Lower lobe of right lung (tissue), 2 donors: ENCODE results near the gene SCN1B. TPM values are rescaled to one million over a fixed set of nuclear protein-coding genes. Genes with fewer than 3 reads are reported as not detected.

Experiments used
- ATAC-seq, 2 donors: fragments of 200-7000 bp; cut with Tn5 transposase; one replicate each; pipeline ENCODE4 v1.9.1; 2020 to 2022; ENCODE audit warnings: mild to moderate bottlenecking in 2 of 2, moderate library complexity in 2 of 2
- DNase-seq: peaks from one replicate; pipeline ENCODE4 v3.0.0-alpha.2; 2020
- H3K27ac ChIP-seq: fragments of 200-600 bp; one replicate; pipeline ENCODE4 v1.8.0; 2022
- H3K27me3 ChIP-seq: fragments of 200-600 bp; one replicate; pipeline ENCODE4 v1.8.0; 2022; ENCODE audit warnings: low read depth
- H3K36me3 ChIP-seq: fragments of 200-600 bp; one replicate; pipeline ENCODE4 v1.8.0; 2022; ENCODE audit warnings: mild to moderate bottlenecking
- H3K4me1 ChIP-seq: fragments of 200-600 bp; one replicate; pipeline ENCODE4 v1.8.0; 2022
- H3K4me3 ChIP-seq: fragments of 200-600 bp; one replicate; pipeline ENCODE4 v1.8.0; 2022; ENCODE audit warnings: mild to moderate bottlenecking
- H3K9me3 ChIP-seq: fragments of 200-600 bp; one replicate; pipeline ENCODE4 v1.8.0; 2022
- intact Hi-C: fragments of 100-400 bp; cut with DNase I; formaldehyde crosslinking; loops from one replicate; pipeline ENCODE4 v1.11.0; 2022
- total RNA-seq: library from RNA; stranded (reverse); fragmentation: NEBNext Ultra II Directional; extraction: Animal tissue kit (Norgen Biotek cat#: 25700); gene quantifications from one replicate; pipeline ENCODE4 v1.2.1, GENCODE V29; 2021
- TF ChIP-seq, protein P1 (sequence below): fragments of 200-600 bp; IDR thresholded peaks from one replicate; pipeline ENCODE4 v1.8.0; 2022; ENCODE audit warnings: antibody characterized with exemption, mild to moderate bottlenecking
- donor health status: DM: no; HTN: yes; CAD: no; lungs with severe emphysema.

Gene SCN1B
- total RNA-seq, 1 donor from 2014 or later = 9.8 TPM

DNA sequence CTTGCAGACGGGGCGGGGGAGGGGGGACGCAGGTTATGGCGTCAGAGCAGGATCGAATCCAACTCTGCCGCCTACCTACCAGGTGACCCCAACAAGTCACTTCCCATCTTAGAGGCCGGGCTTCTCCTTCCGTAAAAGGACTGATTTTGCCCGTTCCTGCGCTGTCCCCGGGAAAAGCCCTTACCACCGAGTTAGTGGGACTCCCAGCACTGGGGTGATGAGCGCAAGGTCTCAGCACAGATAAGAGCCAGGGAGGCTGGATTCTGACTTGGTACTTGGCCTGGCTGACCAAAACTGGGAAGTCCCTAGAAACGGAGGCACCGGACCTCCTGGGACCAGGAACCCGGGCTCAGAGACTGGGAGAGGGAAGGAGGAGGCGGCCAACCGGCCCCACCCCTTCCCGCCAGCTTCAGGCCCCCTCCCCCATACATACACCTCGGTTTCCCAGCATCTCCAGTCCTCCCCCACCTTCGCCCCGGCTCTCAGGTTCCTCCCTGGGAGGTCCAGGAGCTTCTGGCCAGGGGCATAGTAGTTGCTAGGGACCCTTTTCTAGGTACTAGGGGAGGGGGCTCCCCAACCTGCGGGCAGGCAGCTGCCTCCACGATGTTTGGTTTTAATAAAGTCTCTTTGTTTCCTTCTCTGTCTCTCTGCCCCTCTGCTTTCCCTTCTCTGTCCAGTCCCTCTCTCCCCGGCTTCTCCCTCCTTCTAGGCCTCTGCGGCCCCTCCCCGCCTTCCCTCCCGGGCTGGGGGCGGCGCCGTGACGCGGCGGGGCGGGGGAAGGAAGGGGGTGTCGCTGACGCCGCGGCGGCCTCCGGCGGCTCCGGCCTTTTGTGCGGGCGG lies 30.6 kb upstream of the SCN1B start, which contains the start of gene GRAMD1A:
TSS of gene GRAMD1A (plus strand) at position 826 of the 840 bp plus-strand sequence. CDS start 156 bp downstream, outside the sequence.
- no peaks in the 10 kb centered on the region for H3K27me3 ChIP-seq
- no peaks in the 10 kb centered on the region for H3K36me3 ChIP-seq
- no peaks in the 10 kb centered on the region for H3K9me3 ChIP-seq
- TF ChIP-seq, protein P1, sequence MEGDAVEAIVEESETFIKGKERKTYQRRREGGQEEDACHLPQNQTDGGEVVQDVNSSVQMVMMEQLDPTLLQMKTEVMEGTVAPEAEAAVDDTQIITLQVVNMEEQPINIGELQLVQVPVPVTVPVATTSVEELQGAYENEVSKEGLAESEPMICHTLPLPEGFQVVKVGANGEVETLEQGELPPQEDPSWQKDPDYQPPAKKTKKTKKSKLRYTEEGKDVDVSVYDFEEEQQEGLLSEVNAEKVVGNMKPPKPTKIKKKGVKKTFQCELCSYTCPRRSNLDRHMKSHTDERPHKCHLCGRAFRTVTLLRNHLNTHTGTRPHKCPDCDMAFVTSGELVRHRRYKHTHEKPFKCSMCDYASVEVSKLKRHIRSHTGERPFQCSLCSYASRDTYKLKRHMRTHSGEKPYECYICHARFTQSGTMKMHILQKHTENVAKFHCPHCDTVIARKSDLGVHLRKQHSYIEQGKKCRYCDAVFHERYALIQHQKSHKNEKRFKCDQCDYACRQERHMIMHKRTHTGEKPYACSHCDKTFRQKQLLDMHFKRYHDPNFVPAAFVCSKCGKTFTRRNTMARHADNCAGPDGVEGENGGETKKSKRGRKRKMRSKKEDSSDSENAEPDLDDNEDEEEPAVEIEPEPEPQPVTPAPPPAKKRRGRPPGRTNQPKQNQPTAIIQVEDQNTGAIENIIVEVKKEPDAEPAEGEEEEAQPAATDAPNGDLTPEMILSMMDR = no peak
- peak; percentile 89 to 92 for ATAC-seq
- DNase-seq = peak; percentile 83
- peak within 1 kb of the TSS; percentile 99 for H3K27ac ChIP-seq
- intact Hi-C loops = no loop called here
- peaks cover 88% of the 10 kb centered on the region for H3K4me1 ChIP-seq
- peak within 1 kb of the TSS; percentile 96 for H3K4me3 ChIP-seq

DNA sequence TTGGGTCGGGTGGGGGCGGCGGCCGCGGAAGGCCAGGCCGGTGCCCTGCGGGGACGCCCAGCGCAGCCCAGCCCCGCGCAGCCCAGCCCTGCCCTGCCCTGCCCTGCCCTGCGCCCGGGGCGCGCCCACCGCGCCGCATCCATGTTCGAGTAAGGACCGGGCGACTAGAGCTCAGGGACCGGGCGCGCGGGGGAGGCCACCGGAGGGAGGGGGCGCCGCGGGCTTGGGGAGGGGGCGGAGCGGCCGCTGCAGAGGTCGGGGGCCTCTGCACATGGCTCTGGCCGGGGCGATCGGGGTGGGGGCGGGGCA lies 30.0 kb upstream of the SCN1B start:
- DNase-seq (peak; percentile 91), ATAC-seq (no peak)
- TF ChIP-seq, protein P1 = no peak
- peak overlapping the region; percentile 99 for H3K27ac ChIP-seq
- H3K4me3 ChIP-seq = peak overlapping the region; percentile 96
- H3K9me3 ChIP-seq = no peaks in the 10 kb centered on the region
- H3K4me1 ChIP-seq = peaks cover 88% of the 10 kb centered on the region
- intact Hi-C loops = no loop called here
- H3K36me3 ChIP-seq = peaks cover under 1% of the 10 kb centered on the region
- H3K27me3 ChIP-seq = no peaks in the 10 kb centered on the region

DNA sequence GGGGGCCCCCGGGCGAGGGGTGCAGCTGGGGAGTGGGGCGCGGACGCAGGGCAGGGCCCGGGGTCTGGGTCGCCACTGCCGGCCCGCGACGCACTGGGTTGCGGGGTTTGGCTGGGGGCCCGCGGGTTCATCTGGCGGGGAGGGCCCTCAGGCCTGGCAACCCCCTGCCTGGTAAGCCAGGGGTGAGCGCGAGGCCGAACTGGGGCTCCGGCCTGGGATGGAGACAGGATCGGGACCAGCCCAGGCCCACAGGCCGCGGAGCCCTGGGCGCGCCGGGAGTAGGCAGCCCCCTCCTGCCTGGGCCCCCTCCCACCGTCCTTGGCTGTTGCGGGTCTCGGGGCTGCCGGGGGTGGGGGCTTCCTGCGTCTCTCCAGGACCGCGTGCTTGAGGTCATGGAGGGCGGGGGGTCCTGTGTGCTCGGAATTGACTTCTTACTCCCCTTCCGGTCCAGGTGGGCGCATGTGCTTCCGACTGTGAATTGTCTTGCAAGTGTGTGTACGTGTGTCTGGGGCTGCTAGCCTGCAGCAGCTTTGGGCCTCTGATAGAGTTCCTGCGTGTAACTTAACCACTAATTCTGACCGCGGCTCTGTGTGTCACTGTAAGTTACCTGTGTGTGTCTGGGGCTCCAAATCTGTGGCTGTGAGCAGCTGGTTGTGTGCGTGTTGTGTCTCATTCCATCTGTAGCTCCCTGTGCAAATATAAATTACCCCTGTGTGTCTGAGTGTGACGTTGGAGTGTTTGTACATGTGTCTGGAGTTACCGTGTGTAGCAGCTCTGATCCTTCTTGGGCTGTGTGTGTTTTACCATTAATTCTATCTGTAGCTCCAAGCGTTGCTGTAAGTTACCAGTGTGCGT lies 29.4 kb upstream of the SCN1B start:
- ATAC-seq = peak in 1 of 2 donors; percentile 3

DNA sequence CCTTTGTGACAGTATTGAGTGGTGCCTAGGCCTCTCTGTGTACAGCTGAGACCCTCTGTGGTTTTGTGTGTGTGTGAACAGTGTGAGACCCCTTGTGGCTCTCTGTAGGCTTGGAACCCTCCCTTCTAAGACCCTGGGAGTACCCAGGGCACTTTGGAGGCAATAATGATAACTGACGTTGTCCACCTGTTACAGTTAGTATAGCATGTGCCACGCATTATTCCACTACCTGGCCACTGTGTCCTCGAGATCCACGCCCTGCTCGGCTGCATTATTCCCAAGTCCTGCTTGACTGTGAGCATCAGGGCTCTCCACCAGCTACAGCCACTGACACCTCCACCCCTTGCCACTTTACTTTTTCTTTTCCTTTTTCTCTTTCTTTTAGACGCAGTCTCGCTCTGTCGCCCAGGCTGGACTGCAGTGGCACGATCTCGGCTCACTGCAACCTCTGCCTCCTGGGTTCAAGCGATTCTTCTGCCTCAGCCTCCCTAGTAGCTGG lies 28.2 kb upstream of the SCN1B start:
- H3K27me3 ChIP-seq = no peaks in the 10 kb centered on the region
- TF ChIP-seq, protein P1 = no peak
- peak overlapping the region; percentile 96 for H3K4me3 ChIP-seq
- peaks cover 88% of the 10 kb centered on the region for H3K4me1 ChIP-seq
- peaks cover 8% of the 10 kb centered on the region for H3K36me3 ChIP-seq
- DNase-seq = peak; percentile 24
- H3K27ac ChIP-seq = peak overlapping the region; percentile 99
- intact Hi-C loops = no loop called here
- no peak for ATAC-seq
- no peaks in the 10 kb centered on the region for H3K9me3 ChIP-seq

More for the DNA sequence above, 29.4 kb upstream of the SCN1B start:
- TF ChIP-seq, protein P1 = no peak
- intact Hi-C loops = no loop called here
- Histone ChIP-seq H3K36me3 (peaks cover 6% of the 10 kb centered on the region), H3K4me1 (peaks cover 88% of the 10 kb centered on the region), H3K9me3 (no peaks in the 10 kb centered on the region), H3K4me3 (peak overlapping the region; percentile 96), H3K27ac (peak overlapping the region; percentile 99), H3K27me3 (no peaks in the 10 kb centered on the region)
- DNase-seq = peak; percentile 62

DNA sequence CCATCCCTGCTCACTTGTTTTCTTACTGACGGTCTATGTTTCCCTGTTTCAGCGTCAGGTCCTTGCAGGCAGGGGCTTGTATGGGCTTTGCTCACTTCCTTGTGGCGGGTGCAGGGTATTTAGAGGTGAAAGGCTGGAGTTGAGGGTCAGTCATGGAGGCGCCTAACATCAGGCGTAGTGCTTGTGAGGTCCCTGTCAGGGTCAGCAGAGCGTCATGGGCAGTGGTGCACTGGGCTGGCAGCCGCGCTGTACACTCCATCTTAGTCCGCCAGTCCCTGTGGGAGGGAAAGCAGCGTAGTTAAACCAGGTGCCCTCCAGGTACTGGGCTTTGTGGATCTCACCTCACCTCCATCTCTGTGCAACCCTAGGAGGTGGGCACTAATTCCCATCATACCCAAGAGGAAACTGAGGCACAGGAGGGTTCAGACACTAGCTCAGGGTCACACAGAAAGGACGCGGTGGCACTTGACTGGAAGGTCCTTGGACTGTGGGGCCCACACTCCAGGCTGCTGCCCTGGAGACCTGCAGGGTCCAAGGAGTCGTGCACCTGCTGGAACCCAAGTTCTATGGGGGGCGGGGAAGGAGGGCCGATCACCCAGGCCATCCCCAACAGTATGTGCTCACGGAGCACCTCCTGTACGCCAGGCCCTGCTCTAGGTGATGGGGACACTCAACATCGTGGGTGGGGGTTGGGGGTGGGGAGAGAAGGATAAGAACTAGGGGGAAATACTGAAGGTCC lies 25.6 kb upstream of the SCN1B start:
- TF ChIP-seq, protein P1 = no peak
- Histone ChIP-seq H3K27me3 (no peaks in the 10 kb centered on the region), H3K4me3 (no peak overlapping the region), H3K27ac (peak overlapping the region; percentile 79), H3K9me3 (no peaks in the 10 kb centered on the region), H3K36me3 (peaks cover 15% of the 10 kb centered on the region), H3K4me1 (peaks cover 81% of the 10 kb centered on the region)
- intact Hi-C loops = no loop called here
- DNase-seq = peak; percentile 33
- ATAC-seq = no peak
